NCI-H524 treated with DMSO at 0.1 percent for 48 hours (cell line): ENCODE measurements around the gene DUOXA2.
"Not testable (repeated sequence)": the region's sequence is repeated elsewhere in the genome, so short reads cannot be mapped to it uniquely, and the experiment has no call there.

Source experiments
- DNase-seq: peaks from one replicate; lab custom pipeline; 2025; lab: John Stamatoyannopoulos, UW

DUOXA2 gene

GRCh38 chr15:45114076-45114750 lies at the start of gene DUOXA2, which contains the start of gene DUOX2:
Gene DUOXA2, plus strand, starts transcription at chr15:45114326. Its CDS starts 280 bp downstream, at chr15:45114606.
Gene DUOX2, minus strand, starts transcription at chr15:45114172. Its CDS starts 761 bp downstream, at chr15:45113411.
- DNase-seq: no peak

GRCh38 chr15:45064386-45064785 lies 49.7 kb upstream of the DUOXA2 start:
- DNase-seq: no peak

GRCh38 chr15:45069942-45070360 lies 44.2 kb upstream of the DUOXA2 start:
- not testable (repeated sequence) for DNase-seq

DNA sequence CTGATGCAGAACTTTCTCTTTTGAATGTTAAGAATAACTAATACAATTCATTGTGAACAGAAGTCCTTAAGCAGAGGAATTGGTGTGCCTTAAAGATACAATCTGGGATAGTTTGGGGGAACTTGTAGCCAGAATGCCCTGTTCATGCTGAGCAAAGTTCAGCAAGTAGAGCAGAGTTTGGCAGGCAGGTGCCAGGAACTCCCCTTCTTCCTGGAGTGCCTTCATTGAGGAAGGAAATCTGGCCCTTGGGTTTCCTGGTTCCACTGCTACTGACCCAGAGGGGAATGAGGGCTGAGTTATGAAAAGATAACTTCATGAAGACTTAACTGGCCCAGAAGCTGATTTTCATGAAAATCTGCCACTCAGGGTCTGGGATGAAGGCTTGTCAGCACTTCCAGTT lies 40.5 kb upstream of the DUOXA2 start:
- not testable (repeated sequence) for DNase-seq

DNA sequence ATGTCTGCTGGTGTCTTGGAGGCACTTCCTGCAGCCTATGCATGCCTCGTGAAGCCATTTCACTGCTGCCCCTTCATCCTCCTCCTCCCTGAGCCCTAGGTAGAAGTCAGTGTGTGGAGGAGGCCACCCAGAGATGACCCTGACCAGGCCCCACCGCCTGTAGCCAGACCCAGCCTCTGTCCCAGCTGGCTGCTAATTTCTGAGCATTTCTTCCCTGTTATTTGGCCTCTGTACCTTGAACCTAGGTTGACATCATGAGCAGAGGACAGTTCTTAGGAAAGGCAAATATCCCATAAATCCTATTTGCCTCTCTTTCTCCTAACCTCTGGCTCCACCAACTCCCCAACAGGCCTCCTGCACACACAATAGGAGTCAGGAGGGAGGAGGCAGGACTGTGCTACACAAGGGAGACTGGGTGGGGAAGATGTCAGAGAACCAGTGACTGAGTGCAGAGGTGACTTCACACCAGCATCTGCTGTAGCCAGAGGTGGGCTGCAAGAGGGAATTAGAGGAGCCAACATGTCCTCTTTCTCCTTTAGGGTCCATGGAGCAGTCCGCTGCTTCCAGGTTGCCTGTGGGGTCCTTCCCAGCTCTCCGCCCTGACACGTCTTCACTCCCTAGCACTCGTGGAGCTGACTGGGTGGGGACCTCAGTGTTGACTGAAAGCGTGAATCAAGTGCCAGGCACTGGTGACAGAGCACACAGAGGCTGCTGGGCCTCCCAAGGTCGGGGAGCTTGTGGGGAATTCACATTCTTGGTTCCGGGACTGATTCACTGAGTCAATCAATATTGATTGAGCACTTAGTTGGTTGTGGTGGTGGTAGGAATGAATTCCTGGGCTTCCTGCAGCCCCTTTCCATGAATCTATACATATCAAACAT lies 38.4 kb upstream of the DUOXA2 start:
- not testable (repeated sequence) for DNase-seq

- not testable (repeated sequence) for DNase-seq
Measured at GRCh38 chr15:45077391-45077790, 36.7 kb upstream of the DUOXA2 start.

- peak; percentile 86 for DNase-seq
Measured at GRCh38 chr15:45079201-45079600, 34.9 kb upstream of the DUOXA2 start.

DNA sequence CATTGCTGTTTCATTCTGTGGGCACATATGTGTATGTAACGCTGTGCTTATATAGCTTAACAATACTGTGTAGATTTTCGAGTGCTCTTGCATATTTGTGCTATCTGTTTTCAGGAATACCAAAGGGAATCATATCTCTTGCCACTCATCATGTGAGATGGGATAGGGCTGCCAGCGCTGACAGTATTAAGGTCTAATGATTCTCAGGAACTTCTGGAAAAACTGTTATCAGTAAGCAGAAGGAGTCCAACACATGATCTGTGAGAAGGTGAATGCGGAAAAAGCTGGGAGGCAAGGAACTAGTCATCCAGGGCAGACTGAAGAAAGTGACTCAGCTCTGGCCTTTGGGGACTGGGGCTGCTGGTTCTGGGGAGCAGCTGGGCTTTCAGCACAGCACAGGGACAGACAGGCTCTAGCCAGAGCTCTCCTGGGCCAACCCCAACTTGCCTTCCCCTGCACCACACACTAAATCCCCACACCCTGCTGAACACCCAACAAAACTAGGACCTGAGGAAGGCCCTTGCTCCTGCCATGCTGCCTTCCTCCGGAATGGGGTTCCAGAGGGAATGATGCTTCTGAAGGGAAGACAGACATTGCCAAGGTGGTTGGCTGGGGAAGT lies 34.4 kb upstream of the DUOXA2 start:
- DNase-seq: not testable (repeated sequence)

DNA sequence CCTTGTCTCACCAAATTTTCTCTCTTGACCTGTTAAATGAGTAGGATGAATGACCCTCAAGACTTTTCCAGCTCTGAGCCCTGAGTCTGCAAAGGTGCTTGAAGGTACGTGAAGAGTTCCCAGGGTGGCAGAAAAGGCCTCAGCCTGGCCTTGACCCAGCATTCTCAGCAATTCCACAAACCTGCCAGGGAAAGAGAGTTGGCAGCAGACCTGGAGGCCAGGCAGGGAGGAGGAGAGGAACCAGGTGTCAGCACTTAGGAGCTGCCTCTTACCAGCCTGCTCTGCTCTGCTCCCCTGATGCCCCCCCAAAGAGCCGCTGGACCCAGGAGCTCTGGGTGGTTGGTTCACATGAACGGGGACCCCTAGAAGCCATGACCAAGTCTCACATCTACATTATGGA lies 33.5 kb upstream of the DUOXA2 start:
- not testable (repeated sequence) for DNase-seq

- not testable (repeated sequence) for DNase-seq
Measured at GRCh38 chr15:45082412-45082811, 31.7 kb upstream of the DUOXA2 start.

DNA sequence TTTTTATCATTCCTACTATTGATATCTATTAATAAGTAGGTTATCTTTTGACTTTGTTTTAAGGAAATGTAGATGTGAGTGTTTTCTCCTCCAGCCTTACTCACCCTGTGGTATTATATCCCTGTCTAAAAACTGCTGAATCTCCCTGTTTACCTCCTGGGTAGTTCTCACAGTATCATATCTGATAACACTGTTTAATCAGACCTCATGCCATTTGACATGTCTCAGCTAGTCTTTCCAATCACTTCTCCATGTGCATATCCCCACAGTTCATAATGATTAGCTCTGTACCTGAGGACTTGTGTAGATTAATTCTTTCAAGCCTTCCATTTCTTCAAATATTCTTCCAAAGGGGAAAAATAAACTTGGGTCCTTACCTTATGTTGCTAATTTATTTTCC lies 30.9 kb upstream of the DUOXA2 start:
- DNase-seq: no peak

DNA sequence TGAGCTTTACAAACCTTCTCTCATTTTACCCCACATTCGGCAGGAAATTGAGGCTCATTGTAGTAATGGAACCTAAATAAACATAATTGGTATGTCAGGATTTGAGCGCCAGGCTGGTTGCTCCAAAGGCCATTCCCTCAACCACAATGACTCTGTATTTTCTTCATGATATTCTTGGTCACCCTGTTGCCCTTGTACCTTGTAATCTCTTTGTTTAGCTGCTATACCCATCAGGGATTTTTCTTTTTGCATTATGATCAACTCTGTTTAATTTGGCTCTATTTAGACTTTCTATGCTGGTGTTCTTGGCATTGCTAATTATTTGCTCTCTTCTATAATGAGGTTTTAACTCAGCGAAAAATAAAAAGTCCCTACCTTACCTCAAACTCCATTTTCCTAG lies 30.0 kb upstream of the DUOXA2 start:
- no peak for DNase-seq

DNA sequence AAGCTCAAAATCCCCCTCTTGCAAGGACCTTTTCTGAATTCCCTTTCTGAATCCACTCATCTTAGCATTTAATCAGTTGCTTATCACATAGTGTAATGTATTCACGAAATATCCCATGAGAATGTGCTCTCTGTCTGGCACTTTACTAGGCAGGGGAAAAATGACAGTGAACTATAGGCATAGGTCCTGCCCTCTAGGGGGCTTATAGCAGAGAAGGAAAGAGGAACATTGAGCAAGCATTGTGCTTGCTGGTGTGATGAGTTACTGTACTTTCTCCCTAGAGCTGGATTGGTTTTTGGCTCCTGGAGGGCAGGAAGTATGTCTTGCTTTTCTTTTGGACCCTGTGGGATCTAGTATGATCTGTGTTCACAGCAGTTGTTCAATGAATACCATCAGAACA lies 26.6 kb upstream of the DUOXA2 start:
- no peak for DNase-seq

- no peak for DNase-seq
Measured at GRCh38 chr15:45088801-45089711, 25.1 kb upstream of the DUOXA2 start.

DNA sequence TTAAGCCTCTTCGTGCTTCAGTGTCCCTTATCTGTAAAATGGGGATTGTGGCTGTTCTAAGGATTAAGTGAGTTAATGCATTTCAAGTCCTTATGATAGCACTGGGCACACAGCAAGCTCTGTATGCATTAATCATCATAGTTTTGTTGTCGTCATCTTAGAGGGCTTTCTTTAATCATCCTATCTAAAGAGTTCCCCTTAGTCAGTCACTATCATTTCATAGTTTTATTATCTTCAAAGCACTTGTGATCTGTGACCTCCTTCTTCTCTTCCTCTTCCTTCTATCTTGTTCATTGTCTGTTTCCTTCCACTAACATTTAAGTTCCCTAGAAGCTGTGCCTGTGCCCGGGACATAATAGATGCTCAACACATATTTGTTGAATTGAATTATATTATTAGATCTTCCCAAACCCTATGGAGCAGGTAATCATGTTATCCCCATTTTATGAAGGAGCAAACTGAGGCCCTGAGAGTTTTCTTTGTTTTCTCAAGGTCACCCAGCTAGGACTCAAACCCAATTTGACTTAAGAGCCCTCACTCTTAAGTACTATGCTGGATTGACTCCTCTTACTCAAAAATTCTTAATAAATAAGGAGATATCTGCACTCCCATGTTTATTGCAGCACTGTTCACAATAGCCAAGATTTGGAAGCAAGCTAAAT lies 24.3 kb upstream of the DUOXA2 start:
- no peak for DNase-seq

DNA sequence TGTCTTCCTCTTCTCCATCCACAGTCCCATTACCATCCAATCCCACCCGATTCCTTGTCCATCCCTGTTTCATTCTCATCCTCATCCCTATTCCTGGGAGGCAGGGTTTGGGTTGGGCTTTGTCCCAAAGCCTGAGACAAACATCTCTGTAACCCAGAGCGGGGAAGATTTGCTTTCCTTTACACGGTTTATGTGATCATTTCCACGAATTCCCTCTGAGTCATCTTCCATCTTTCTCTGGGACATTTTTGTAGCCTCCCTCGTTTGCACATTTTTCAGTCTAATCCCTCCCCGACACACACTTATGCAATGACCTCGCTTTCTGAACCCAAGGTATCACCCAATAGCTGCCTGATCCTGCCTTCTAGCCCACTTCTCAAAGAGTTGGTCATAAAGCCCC lies 23.0 kb upstream of the DUOXA2 start:
- no peak for DNase-seq

GRCh38 chr15:45091576-45091975 lies 22.6 kb upstream of the DUOXA2 start:
- DNase-seq: no peak

GRCh38 chr15:45093013-45093412 lies 21.1 kb upstream of the DUOXA2 start:
- DNase-seq: no peak

- DNase-seq: no peak
Measured at GRCh38 chr15:45093622-45094357, 20.3 kb upstream of the DUOXA2 start.

GRCh38 chr15:45094358-45094730 lies 19.8 kb upstream of the DUOXA2 start:
- no peak for DNase-seq
